Hepatocyte (in vitro differentiated cells): ENCODE measurements around the gene LRRC31. TPM values are rescaled to one million over a fixed set of nuclear protein-coding genes. Genes with fewer than 3 reads are reported as not detected.

Source experiments
- DNase-seq: peaks from one replicate; pipeline ENCODE4 v3.0.0-alpha.2; 2016; ENCODE audit warnings: low spot score
- H2AFZ ChIP-seq: fragments of 200-600 bp; sonication (generic); 2 replicates; pipeline ENCODE4 v1.6.0; 2016; ENCODE audit warnings: antibody characterized with exemption, mild to moderate bottlenecking
- H3K27ac ChIP-seq: fragments of 200-600 bp; sonication (generic); 2 replicates; pipeline ENCODE4 v1.5.1; 2016; ENCODE audit warnings: mild to moderate bottlenecking
- H3K27me3 ChIP-seq: fragments of 200-600 bp; sonication (generic); 2 replicates; pipeline ENCODE4 v1.6.1; 2016
- H3K36me3 ChIP-seq: fragments of 200-600 bp; sonication (generic); replicated peaks from 2 replicates; pipeline ENCODE4 v1.5.1; 2016; ENCODE audit warnings: low read depth; ENCODE audit not compliant: insufficient read depth
- H3K4me1 ChIP-seq: fragments of 200-600 bp; sonication (generic); 2 replicates; pipeline ENCODE4 v1.5.1; 2016; ENCODE audit warnings: mild to moderate bottlenecking, moderate library complexity; ENCODE audit not compliant: insufficient read depth
- H3K4me2 ChIP-seq: fragments of 200-600 bp; sonication (generic); 2 replicates; pipeline ENCODE4 v1.6.0; 2016
- H3K4me3 ChIP-seq: fragments of 200-600 bp; sonication (generic); 2 replicates; pipeline ENCODE4 v1.5.1; 2016; ENCODE audit warnings: mild to moderate bottlenecking
- H3K79me2 ChIP-seq: fragments of 200-600 bp; sonication (generic); 2 replicates; pipeline ENCODE4 v1.6.0; 2017; ENCODE audit warnings: mild to moderate bottlenecking
- H3K9me2 ChIP-seq: fragments of 200-600 bp; sonication (generic); replicated peaks from 2 replicates; pipeline ENCODE4 v1.6.0; 2017; ENCODE audit warnings: mild to moderate bottlenecking; ENCODE audit not compliant: insufficient read depth
- H3K9me3 ChIP-seq: fragments of 200-600 bp; sonication (generic); 2 replicates; pipeline ENCODE4 v1.5.1; 2016; ENCODE audit warnings: low read depth, mild to moderate bottlenecking
- H4K20me1 ChIP-seq: fragments of 200-600 bp; sonication (generic); 2 replicates; pipeline ENCODE4 v1.6.0; 2016; ENCODE audit warnings: mild to moderate bottlenecking; ENCODE audit not compliant: insufficient read depth, poor library complexity, severe bottlenecking
- EZH2 ChIP-seq: fragments of 200-600 bp; sonication (generic); IDR thresholded peaks from 2 replicates; pipeline ENCODE4 v1.6.1; 2016; ENCODE audit warnings: antibody characterized with exemption, mild to moderate bottlenecking, borderline replicate concordance
- EZH2phosphoT487 ChIP-seq: fragments of 200-600 bp; sonication (generic); IDR thresholded peaks from one replicate; pipeline ENCODE4 v1.6.1; 2018; ENCODE audit warnings: antibody characterized with exemption, mild to moderate bottlenecking, low read depth, moderate library complexity; ENCODE audit not compliant: unreplicated experiment, severe bottlenecking
- WGBS: methylation state at CpG from one replicate; pipeline ENCODE4 v1.1.6; 2016; ENCODE audit warnings: low lambda C conversion rate; ENCODE audit errors: missing lambda C conversion rate; 5-methylcytosine and 5-hydroxymethylcytosine counted together
- polyA plus RNA-seq: library from polyadenylated mRNA; unstranded; fragments of >200 nt; fragmentation: Nextera tagmentation; extraction: Ambion mirVana; gene quantifications from 2 replicates; pipeline ENCODE4 v1.2.1, GENCODE V29; 2016
- total RNA-seq: library from RNA; depleted of rRNA; stranded (reverse); fragments of >200 nt; gene quantifications from 2 replicates; pipeline ENCODE4 v1.2.3, GENCODE V29; 2014
- TF ChIP-seq, protein P1 (sequence below): fragments of 200-600 bp; sonication (generic); IDR thresholded peaks from 2 replicates; pipeline ENCODE4 v1.5.1; 2016; ENCODE audit warnings: antibody characterized with exemption, mild to moderate bottlenecking; ENCODE audit not compliant: poor library complexity

Gene LRRC31
- total and polyA plus RNA-seq, 2 experiments from 2014 or later = 1.4 to 6.1 TPM

DNA sequence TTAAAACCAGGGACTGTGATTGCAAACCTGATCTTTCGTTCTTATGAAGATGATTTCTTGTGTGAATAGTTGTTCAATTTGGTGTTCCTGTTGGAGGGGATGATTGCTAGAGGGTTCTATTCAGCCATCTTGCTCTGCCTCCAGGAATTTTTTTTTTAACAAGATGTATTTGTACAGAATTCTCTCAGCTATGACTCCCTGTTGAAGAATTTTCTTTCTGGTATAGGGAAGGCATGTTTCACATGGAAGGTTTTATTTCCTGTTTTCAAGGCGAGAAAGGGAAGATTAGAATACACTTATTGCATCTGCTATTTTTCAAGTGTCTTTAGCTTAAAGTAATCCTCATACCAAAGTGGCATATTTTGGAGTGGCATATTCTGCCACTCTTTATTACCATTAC lies 51.4 kb downstream of the LRRC31 start:
- no peak overlapping the region for H3K4me3 ChIP-seq
- WGBS = 84% methylated on average over 2 of the region's 2 CpGs
- no peaks in the 10 kb centered on the region for H3K27me3 ChIP-seq
- H4K20me1 ChIP-seq = no peaks in the 10 kb centered on the region
- TF ChIP-seq, protein P1, sequence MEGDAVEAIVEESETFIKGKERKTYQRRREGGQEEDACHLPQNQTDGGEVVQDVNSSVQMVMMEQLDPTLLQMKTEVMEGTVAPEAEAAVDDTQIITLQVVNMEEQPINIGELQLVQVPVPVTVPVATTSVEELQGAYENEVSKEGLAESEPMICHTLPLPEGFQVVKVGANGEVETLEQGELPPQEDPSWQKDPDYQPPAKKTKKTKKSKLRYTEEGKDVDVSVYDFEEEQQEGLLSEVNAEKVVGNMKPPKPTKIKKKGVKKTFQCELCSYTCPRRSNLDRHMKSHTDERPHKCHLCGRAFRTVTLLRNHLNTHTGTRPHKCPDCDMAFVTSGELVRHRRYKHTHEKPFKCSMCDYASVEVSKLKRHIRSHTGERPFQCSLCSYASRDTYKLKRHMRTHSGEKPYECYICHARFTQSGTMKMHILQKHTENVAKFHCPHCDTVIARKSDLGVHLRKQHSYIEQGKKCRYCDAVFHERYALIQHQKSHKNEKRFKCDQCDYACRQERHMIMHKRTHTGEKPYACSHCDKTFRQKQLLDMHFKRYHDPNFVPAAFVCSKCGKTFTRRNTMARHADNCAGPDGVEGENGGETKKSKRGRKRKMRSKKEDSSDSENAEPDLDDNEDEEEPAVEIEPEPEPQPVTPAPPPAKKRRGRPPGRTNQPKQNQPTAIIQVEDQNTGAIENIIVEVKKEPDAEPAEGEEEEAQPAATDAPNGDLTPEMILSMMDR = no peak
- TF ChIP-seq EZH2 = no peak
- no peak for TF ChIP-seq EZH2phosphoT487
- peaks cover 10% of the 10 kb centered on the region for H3K9me3 ChIP-seq
- H2AFZ ChIP-seq = no peak overlapping the region
- no peak for DNase-seq
- H3K79me2 ChIP-seq = no peaks in the 10 kb centered on the region
- no peak overlapping the region for H3K27ac ChIP-seq
- H3K4me1 ChIP-seq = no peaks in the 10 kb centered on the region
- no peak overlapping the region for H3K4me2 ChIP-seq
- no peaks in the 10 kb centered on the region for H3K36me3 ChIP-seq
- no peaks in the 10 kb centered on the region for H3K9me2 ChIP-seq

- Histone ChIP-seq H3K79me2 (no peaks in the 10 kb centered on the region), H3K36me3 (no peaks in the 10 kb centered on the region), H3K27ac (no peak overlapping the region), H2AFZ (no peak overlapping the region), H3K9me3 (peaks cover 10% of the 10 kb centered on the region), H3K4me1 (peaks cover 7% of the 10 kb centered on the region), H3K27me3 (no peaks in the 10 kb centered on the region), H4K20me1 (no peaks in the 10 kb centered on the region), H3K4me2 (no peak overlapping the region), H3K9me2 (no peaks in the 10 kb centered on the region), H3K4me3 (no peak overlapping the region)
- WGBS = 95% methylated on average over 4 of the region's 4 CpGs
- no peak for DNase-seq
- no peak for TF ChIP-seq EZH2
These were observed 54.1 kb downstream of the LRRC31 start for GRCh38 chr3:169815590-169816150.

DNA sequence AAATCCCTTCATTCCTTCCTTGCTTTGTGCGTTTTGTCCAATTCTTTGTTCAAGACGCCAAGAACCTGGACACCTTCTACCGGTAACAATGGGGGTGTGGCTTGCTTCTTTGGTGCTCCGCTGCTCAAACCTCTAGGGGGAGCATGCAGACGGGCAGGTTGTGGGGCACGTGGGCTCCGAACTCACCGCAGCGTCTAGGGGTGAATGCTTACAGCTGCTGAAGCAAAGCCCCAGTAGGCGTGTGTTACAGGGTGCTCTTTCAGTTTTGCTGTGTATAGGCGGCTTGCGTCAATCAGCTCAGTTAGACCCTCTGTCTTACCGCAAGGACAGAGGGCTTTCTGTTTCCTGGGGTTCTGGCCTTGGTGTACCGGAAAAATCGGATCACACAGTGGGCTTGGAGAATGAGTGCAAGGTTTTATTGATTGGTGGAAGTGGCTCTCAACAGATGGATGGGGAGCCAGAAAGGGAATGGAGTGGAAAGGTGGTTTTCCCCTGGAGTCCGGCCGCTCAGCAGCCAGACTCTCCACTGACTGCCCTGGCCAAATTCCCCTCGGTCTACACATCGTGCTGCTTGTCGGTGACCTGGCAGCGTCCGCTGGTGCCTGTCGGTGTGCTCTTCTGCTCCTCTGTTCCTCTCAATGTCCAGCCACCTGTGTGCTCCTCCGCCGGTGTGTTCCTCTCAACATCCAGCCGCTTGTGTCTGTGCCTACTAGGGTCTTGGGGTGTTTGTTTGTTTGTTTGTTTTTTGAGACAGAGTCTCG lies 55.8 kb downstream of the LRRC31 start:
- no peak overlapping the region for H3K4me3 ChIP-seq
- H3K27ac ChIP-seq = no peak overlapping the region
- peaks cover 10% of the 10 kb centered on the region for H3K9me3 ChIP-seq
- no peak for TF ChIP-seq EZH2
- TF ChIP-seq, protein P1 = peak; percentile 28
- H3K4me2 ChIP-seq = peak overlapping the region; percentile 93
- peak; percentile 25 for DNase-seq
- H3K27me3 ChIP-seq = no peaks in the 10 kb centered on the region
- no peak overlapping the region for H2AFZ ChIP-seq
- no peaks in the 10 kb centered on the region for H3K9me2 ChIP-seq
- no peaks in the 10 kb centered on the region for H3K36me3 ChIP-seq
- H4K20me1 ChIP-seq = no peaks in the 10 kb centered on the region
- 78% methylated on average over 27 of the region's 27 CpGs for WGBS
- H3K79me2 ChIP-seq = no peaks in the 10 kb centered on the region
- peaks cover 7% of the 10 kb centered on the region for H3K4me1 ChIP-seq

DNA sequence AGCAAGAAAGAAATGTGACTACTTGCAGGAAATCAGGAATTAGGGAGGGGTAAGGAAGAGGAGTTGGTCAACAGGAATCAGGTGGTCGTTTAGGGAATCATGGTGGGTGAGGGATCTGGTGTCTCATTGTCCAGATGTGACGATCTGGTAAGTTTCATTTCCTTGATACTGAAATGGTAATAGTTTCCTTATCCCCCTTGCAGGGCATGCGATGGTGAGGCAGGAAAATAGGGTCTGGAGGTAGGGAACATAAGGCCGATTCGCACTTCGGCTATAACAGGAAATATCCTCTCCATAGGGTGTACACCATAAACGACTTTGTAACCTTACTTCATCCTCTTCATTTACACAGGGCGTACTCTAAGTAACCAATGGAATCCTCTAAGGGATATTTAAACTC lies 56.5 kb downstream of the LRRC31 start:
- no peak for DNase-seq
- Histone ChIP-seq H3K36me3 (no peaks in the 10 kb centered on the region), H3K79me2 (no peaks in the 10 kb centered on the region), H2AFZ (peak overlapping the region; percentile 43), H3K4me3 (no peak overlapping the region), H3K9me2 (no peaks in the 10 kb centered on the region), H3K9me3 (peaks cover 10% of the 10 kb centered on the region), H3K27ac (no peak overlapping the region), H3K4me1 (peaks cover 7% of the 10 kb centered on the region), H3K27me3 (no peaks in the 10 kb centered on the region), H3K4me2 (peak overlapping the region; percentile 93), H4K20me1 (no peaks in the 10 kb centered on the region)
- WGBS = 78% methylated on average over 8 of the region's 8 CpGs
- TF ChIP-seq EZH2 (no peak), EZH2phosphoT487 (no peak)
- TF ChIP-seq, protein P1 = no peak
